ENCODE results near the gene PPP2R2D. TPM values are rescaled to one million over a fixed set of nuclear protein-coding genes. Genes with fewer than 3 reads are reported as not detected.
A peak's percentile ranks its signal among the peaks of the same experiment; 100 is the strongest.

PPP2R2D gene
- total RNA-seq (40.5 and 43.5 TPM in 2 replicates), polyA plus RNA-seq (37.3 and 45.0 TPM in 2 replicates)

DNA sequence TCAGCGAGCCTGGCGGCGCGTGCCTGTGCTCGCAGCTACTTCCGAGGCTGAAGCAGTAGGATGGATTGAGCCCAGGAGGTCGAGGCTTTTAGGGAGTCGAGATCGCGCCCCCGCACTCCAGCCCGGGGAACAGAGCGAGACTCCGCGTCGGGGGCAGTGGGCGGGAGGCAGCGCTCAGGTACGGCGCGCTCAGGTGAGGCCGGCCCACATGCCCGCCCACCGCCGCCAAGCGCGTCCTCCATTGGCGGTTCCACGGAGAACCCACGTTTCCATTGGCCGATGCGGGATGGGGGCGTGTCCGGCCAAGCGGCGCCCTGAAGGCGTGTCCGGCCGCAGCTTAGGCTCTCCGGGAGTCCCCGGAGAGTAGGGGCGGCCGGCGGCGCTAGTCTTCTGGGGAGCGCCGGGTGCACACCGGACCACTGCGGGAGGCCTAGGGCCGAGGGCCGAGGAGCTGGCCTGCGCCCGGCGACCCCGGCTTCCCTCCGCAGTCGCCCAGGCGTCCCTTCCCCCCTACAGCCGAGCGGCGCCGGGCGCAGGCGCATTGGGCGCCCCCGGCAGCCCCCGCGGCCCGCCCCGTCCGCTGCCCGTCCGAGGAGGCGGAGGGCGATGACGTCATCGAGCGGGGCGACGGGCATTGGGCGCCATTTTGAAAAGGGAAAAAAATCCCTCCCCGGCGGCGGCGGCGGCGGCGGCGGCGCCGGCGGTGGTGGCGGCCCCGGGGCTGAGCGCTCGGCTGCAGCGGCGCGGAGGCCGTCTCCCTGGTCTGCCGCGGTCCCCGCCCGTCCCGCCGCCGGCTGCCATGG is at the start of gene PPP2R2D:
Gene PPP2R2D (plus strand): TSS at position 659 of the 803 bp plus-strand sequence. CDS start 141 bp downstream, at position 800.
- peaks cover 14% of the 10 kb centered on the region for H3K4me1 ChIP-seq (ENCODE audit: low read depth)
- H3K27me3 ChIP-seq, result peaks cover 10% of the 10 kb centered on the region
- DNase-seq (ENCODE audit: low read depth in 1 of 2, low spot score in 1 of 2), result peak; percentile 93 to 97
- H3K27ac ChIP-seq, result peak within 1 kb of the TSS; percentile 99
- H3K36me3 ChIP-seq, result no peaks in the 10 kb centered on the region
- H3K4me3 ChIP-seq, result peak within 1 kb of the TSS; percentile 92
- TF ChIP-seq, protein P1, sequence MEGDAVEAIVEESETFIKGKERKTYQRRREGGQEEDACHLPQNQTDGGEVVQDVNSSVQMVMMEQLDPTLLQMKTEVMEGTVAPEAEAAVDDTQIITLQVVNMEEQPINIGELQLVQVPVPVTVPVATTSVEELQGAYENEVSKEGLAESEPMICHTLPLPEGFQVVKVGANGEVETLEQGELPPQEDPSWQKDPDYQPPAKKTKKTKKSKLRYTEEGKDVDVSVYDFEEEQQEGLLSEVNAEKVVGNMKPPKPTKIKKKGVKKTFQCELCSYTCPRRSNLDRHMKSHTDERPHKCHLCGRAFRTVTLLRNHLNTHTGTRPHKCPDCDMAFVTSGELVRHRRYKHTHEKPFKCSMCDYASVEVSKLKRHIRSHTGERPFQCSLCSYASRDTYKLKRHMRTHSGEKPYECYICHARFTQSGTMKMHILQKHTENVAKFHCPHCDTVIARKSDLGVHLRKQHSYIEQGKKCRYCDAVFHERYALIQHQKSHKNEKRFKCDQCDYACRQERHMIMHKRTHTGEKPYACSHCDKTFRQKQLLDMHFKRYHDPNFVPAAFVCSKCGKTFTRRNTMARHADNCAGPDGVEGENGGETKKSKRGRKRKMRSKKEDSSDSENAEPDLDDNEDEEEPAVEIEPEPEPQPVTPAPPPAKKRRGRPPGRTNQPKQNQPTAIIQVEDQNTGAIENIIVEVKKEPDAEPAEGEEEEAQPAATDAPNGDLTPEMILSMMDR (IDR thresholded peaks at IDR 0.05; ENCODE audit: low read depth, low read length), result no peak
- H3K9me3 ChIP-seq (ENCODE audit: low read depth), result no peaks in the 10 kb centered on the region

DNA sequence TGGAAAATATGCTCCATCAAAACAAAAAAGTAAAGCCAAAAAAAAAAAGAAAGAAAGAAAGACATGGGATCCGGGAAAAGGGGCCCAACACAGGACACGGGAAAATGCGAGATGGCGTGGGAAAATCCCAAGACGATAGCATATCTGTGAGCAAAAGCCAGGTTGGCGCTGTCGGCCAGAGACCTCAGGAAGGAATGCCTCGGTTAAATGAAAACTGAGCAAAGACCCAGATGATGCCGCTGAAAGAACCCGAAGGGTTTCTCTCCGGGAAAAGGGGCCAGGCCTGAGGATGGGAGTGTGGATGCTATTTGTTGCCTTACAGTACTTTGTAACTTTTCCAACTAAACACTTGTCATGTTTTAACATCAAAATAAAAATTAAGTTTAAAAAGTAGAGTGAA is 49.5 kb upstream of the PPP2R2D start:
- Histone ChIP-seq H3K36me3 (no peaks in the 10 kb centered on the region), H3K4me1 (ENCODE audit: low read depth) (no peaks in the 10 kb centered on the region), H3K4me3 (no peak overlapping the region), H3K9me3 (ENCODE audit: low read depth) (no peaks in the 10 kb centered on the region), H3K27ac (no peak overlapping the region), H3K27me3 (no peaks in the 10 kb centered on the region)
- DNase-seq (ENCODE audit: low read depth in 1 of 2, low spot score in 1 of 2), result no peak
- TF ChIP-seq, protein P1 (IDR thresholded peaks at IDR 0.05; ENCODE audit: low read depth, low read length), result no peak

DNA sequence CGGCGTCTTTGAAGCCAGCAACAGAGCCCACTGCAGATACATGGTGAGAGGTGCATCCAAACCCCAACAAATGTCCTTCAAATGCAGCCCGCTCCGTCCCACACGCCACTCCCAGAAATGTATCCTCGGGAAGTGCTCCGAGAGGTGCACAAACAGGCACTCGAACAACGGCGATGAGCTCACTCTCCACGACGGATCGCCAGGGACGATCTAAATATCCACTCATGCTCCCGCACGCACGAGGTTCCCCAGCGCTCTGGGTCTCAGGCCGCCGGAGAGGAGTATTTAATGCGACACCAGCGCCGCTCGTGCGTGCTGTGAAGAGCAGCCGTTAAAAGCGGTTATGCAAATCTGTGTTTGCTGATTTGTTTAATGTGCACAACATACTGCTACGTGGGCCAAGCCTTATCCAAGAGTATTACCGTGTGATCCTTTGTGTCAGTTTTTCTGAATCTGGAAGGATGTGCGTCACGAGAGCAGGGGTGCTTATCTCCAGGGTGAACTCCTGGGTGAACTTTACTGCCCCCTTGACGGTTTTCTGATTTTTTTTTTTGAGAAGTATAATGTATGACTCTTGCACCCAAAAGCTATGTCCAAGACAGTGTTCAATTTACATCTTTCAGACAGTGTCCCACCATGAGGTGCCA is 48.5 kb upstream of the PPP2R2D start:
- Histone ChIP-seq H3K9me3 (ENCODE audit: low read depth) (no peaks in the 10 kb centered on the region), H3K27ac (no peak overlapping the region), H3K4me3 (no peak overlapping the region), H3K36me3 (no peaks in the 10 kb centered on the region), H3K4me1 (ENCODE audit: low read depth) (no peaks in the 10 kb centered on the region), H3K27me3 (no peaks in the 10 kb centered on the region)
- TF ChIP-seq, protein P1 (IDR thresholded peaks at IDR 0.05; ENCODE audit: low read depth, low read length), result no peak
- DNase-seq (ENCODE audit: low read depth in 1 of 2, low spot score in 1 of 2), result no peak

DNA sequence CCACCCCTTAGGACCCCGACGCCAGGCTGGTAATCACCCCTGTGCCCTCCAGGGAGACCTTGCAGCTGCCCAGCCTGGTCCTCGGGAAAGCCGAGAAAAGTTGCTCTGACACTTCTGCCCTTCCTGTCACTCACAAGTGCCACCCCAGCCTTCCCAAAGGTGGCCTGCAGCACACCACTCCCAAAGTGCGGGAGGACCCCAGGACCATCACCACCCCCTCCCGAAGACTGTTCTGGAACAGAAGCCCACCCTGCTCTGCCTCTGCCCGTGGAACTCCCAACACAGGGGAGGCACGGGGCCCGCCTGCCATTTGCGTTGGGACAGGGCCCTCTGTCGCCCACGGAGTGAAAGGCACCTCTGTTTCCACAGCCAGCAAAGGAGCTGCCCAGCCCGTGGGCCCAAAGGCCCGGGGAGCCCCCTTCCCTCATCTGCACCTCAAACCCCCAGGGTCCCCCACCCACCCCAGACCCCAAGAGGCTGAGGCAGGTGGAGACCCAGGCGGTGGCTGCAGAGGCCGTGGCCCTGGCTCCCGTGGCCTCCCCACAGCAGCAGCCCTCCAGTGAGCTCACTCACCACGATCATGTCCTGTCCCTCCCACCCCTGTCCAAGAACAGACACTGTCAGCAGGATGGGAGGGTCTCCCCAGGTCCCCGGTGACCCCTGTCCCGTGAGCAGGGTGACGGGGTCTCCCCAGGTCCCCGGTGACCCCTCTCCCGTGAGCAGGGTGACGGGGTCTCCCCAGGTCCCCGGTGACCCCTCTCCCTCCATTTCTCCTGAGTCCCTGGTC is 47.8 kb upstream of the PPP2R2D start:
- H3K27ac ChIP-seq, result no peak overlapping the region
- DNase-seq (ENCODE audit: low read depth in 1 of 2, low spot score in 1 of 2), result no peak

DNA sequence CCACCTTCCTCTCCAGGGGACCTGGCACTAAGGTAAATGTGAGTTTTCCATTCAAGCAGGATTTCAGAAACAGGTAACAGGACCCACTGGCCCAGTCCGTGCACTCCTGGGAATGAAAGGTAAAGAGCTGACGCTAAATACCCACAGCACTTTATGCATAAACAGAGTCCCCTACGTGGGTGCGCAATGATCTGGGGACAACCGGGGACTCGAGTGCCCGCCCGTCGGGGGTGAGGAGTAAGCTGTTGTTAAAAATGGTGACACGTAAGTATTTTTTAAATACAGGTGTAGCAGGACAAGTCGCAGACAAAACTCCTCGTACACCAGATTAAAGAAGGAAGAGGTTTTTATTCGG is 47.2 kb upstream of the PPP2R2D start:
- Histone ChIP-seq H3K27ac (no peak overlapping the region), H3K9me3 (ENCODE audit: low read depth) (no peaks in the 10 kb centered on the region), H3K4me1 (ENCODE audit: low read depth) (no peaks in the 10 kb centered on the region), H3K27me3 (no peaks in the 10 kb centered on the region), H3K36me3 (no peaks in the 10 kb centered on the region), H3K4me3 (no peak overlapping the region)
- no peak for DNase-seq (ENCODE audit: low read depth in 1 of 2, low spot score in 1 of 2)
- TF ChIP-seq, protein P1 (IDR thresholded peaks at IDR 0.05; ENCODE audit: low read depth, low read length), result no peak

More for the DNA sequence above, 47.8 kb upstream of the PPP2R2D start:
- Histone ChIP-seq H3K36me3 (no peaks in the 10 kb centered on the region), H3K9me3 (ENCODE audit: low read depth) (no peaks in the 10 kb centered on the region), H3K4me3 (no peak overlapping the region), H3K4me1 (ENCODE audit: low read depth) (no peaks in the 10 kb centered on the region), H3K27me3 (no peaks in the 10 kb centered on the region)
- TF ChIP-seq, protein P1 (IDR thresholded peaks at IDR 0.05; ENCODE audit: low read depth, low read length), result no peak

Data from cardiac muscle cell (in vitro differentiated cells and primary cell).